Sciatic nerve (tissue), 2 donors: ENCODE measurements around the gene CDC26. TPM values are rescaled to one million over a fixed set of nuclear protein-coding genes. Genes with fewer than 3 reads are reported as not detected.
"Not testable (repeated sequence)": the region's sequence is repeated elsewhere in the genome, so short reads cannot be mapped to it uniquely, and the experiment has no call there.

Experiments
- ATAC-seq: fragments of 200-7000 bp; cut with Tn5 transposase; one replicate; pipeline ENCODE4 v1.9.1; 2020; ENCODE audit warnings: mild to moderate bottlenecking, moderate library complexity
- DNase-seq: peaks from one replicate; pipeline ENCODE4 v3.0.0-alpha.2; 2020; ENCODE audit warnings: low spot score
- intact Hi-C: fragments of 100-400 bp; cut with DNase I; formaldehyde crosslinking; loops from one replicate; pipeline ENCODE4 v1.14.2; 2022
- total RNA-seq: library from RNA; stranded (reverse); fragmentation: NEBNext Ultra II Directional; extraction: Animal tissue kit (Norgen Biotek cat#: 25700); gene quantifications from one replicate; pipeline ENCODE4 v1.2.1, GENCODE V29; 2021
- donor health status: DM: no; HTN: no; CAD: no.
- donor health status: DM: no; HTN: no; CAD: no.

The CDC26 gene
- total RNA-seq, 1 donor from 2014 or later, result 28.2 TPM

DNA sequence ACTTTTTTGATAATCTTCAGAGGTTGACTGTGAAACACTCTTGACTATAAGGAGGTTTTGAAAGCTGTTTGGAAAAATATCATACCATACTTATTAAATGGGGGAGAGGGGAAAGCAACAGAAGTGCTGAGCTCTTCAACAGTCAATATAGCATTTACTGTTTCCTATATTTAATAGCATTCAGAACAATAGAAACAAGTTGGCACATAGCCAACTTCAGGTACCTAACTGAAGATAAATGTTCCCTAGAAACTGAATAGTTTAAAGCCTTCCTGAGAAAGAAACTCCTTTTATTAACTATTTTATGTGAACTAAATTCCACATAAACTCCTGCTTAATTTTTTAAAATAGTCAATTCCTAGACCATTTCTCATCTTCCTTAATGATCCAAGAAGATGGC, 27.7 kb downstream of the CDC26 start:
- ATAC-seq (no peak), DNase-seq (no peak)
- intact Hi-C loops, result no loop called here

DNA sequence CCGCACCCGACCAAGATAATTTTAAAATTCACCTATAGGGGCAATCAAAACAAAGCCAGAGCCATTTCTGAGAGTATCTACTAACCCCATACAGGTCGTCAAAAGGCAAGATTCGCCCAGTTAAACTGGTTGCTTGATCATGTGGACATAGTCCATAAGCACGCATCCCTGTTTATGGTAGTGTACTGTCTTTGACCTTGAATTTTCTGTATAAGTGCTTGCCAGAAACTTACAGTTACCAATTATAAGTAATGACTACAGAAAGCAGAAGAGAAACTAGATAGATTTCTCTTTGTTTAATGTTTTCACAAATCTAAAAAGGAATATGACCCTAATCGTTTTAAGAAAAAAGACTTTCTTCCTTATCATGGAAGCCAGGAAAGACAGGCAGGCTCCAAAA, 28.4 kb downstream of the CDC26 start:
- intact Hi-C loops, result no loop called here

DNA sequence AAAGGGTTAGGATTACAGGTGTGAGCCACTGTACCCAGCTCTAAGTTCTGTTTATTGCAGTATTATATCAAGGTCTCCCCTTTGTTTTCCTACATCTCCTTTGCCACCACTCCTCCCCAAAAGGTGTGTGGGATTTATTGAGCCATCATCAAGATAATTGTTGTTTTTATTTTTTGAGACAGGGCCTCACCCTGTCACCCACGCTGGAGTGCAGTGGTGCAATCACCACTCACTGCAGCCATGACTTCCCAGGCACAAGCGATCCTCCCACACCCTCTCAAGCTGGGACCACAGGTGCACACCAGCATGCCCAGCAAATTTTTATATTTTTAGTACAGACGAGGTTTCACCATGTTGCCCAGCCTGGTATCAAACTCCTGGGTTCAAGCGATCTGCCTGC, 29.5 kb downstream of the CDC26 start:
- no peak for ATAC-seq
- no peak for DNase-seq
- intact Hi-C loops, result no loop called here

More for the DNA sequence above, 28.4 kb downstream of the CDC26 start:
- DNase-seq, result no peak
- no peak for ATAC-seq

DNA sequence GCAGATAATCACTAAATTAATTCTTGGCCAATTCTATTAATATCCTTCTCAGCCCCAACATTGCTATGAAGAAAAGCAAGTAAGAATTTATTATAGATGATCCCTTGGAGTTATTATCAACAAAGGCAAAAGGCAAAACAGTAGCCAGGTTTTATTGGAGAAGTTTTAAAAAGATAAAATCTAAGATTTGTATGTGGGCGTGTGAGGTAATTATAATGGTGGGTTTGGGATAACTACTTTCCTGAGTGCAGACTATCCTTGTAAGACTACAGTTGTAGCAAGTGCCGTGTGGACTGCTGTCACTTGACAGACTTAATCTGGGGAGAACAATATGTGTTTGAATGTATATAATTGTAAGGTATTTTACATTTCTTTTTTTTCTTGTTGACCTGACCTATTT, 30.8 kb downstream of the CDC26 start:
- intact Hi-C loops, result no loop called here
- DNase-seq, result no peak
- ATAC-seq, result no peak

DNA sequence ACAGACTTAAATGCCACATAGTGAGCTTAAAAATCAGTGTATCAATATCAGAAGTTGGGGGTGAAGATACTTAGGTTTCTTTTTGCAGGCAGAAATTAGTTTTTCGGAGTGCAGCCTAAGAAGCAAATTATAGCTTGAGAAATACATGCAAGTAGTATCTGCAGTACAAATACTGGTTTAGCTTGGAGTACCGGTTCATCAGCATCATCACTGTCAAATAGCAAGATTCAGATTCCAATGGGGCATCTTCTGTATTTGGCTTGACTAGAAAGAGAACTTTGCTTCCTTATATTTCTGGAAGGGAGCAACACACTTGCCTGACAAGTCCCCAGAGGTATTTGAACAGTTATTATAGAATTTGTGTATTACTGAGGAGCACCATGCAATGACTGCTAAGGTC, 34.2 kb downstream of the CDC26 start:
- intact Hi-C loops, result no loop called here
- ATAC-seq (no peak), DNase-seq (no peak)

GRCh38 chr9:113238859-113239232, 36.5 kb downstream of the CDC26 start:
- intact Hi-C loops, result no loop called here
- DNase-seq (no peak), ATAC-seq (no peak)

- intact Hi-C loops, result no loop called here
- no peak for DNase-seq
- no peak for ATAC-seq
These were observed 37.0 kb downstream of the CDC26 start for GRCh38 chr9:113238202-113238858.

- DNase-seq (no peak), ATAC-seq (no peak)
- intact Hi-C loops, result no loop called here
These were observed 38.3 kb downstream of the CDC26 start for GRCh38 chr9:113237026-113237425.

GRCh38 chr9:113235701-113236255, 39.6 kb downstream of the CDC26 start:
- intact Hi-C loops, ATAC-seq, DNase-seq: not testable (repeated sequence)

GRCh38 chr9:113231701-113232100, 43.7 kb downstream of the CDC26 start:
- DNase-seq, result no peak
- no peak for ATAC-seq
- intact Hi-C loops, result no loop called here

GRCh38 chr9:113228130-113228665, 47.2 kb downstream of the CDC26 start:
- ATAC-seq, result no peak
- no peak for DNase-seq
- intact Hi-C loops, result no loop called here

GRCh38 chr9:113227436-113227835, 47.9 kb downstream of the CDC26 start:
- no peak for DNase-seq
- no peak for ATAC-seq
- intact Hi-C loops, result no loop called here

- DNase-seq, result no peak
- intact Hi-C loops, result no loop called here
These were observed 51.4 kb downstream of the CDC26 start for GRCh38 chr9:113223963-113224362.

GRCh38 chr9:113222482-113222841, 52.9 kb downstream of the CDC26 start:
- intact Hi-C loops, result no loop called here
- DNase-seq (no peak), ATAC-seq (no peak)

More at GRCh38 chr9:113223963-113224362, 51.4 kb downstream of the CDC26 start:
- no peak for ATAC-seq

DNA sequence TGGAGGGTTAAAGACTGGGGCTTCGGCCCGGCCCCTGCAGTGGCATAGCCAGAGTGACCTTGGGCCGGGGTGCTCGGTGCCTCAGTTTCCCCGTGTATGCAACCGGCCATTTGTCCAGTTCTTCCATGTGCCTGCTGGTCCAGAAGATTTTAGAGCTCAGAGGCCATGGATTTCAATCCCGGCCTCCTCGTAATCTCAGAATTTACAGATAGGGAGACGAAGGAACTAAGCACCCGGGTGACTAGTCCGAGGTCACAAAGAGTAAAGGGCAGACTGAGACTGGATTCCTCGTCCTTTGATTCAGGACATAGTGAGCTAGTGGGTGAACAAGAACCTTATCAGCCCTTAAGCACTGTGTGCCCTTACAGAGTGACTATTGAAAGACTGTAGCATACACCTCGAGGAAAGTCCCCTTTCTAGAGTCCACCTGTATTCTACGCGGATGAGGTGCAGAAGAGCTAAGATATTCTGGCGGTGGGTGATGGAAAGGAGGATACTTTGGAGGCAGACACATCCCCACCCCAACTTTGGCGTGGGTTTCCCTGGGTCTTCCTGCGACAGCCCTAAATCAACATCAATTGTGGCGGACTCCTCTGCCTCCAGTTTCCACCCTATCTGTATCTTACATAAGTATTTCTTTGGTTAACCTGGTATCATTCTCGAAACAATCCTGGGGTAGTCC, 53.4 kb downstream of the CDC26 start:
- ATAC-seq (peak; percentile 21), DNase-seq (no peak)
- intact Hi-C loops, result no loop called here

GRCh38 chr9:113221003-113221799, 54.2 kb downstream of the CDC26 start, which contains the start of the genes FKBP15 and SLC31A1:
Gene FKBP15 (minus strand): TSS chr9:113221277. CDS start chr9:113221243, 34 bp downstream.
Gene SLC31A1 (plus strand): TSS chr9:113221544. CDS start chr9:113256149, 34,605 bp downstream.
- ATAC-seq, result peak; percentile 100
- intact Hi-C loops, result no loop called here
- DNase-seq, result peak; percentile 98

- DNase-seq (no peak), ATAC-seq (no peak)
- intact Hi-C loops, result no loop called here
These were observed 54.8 kb downstream of the CDC26 start for GRCh38 chr9:113220467-113221002.

DNA sequence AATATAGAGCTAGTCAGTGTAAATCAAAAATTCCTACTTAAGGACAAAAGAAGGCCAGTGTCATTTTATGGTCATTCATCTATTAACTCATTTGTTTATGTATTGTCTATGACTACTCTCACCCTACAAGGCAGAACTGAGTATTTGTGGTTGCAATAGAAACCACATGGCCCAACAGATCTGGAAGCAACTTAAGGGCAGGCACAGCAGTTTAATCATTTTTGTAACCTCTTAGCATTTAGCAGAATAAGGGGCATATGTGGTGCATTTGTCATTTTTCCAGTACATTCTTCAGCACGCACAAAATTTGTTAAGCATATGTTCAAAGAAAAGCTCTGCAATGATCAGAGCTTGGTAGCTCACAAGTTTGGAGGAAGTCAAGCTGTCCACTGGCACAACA, 55.4 kb downstream of the CDC26 start:
- ATAC-seq (no peak), DNase-seq (no peak)
- intact Hi-C loops, result no loop called here
